Hepatocyte (in vitro differentiated cells): ENCODE data around the gene CTCFL. TPM values are rescaled to one million over a fixed set of nuclear protein-coding genes. Genes with fewer than 3 reads are reported as not detected.
"Not testable (repeated sequence)": the region's sequence is repeated elsewhere in the genome, so short reads cannot be mapped to it uniquely, and the experiment has no call there.

Experiments
- DNase-seq: peaks from one replicate; pipeline ENCODE4 v3.0.0-alpha.2; 2016; ENCODE audit warnings: low spot score
- H2AFZ ChIP-seq: fragments of 200-600 bp; sonication (generic); 2 replicates; pipeline ENCODE4 v1.6.0; 2016; ENCODE audit warnings: antibody characterized with exemption, mild to moderate bottlenecking
- H3K27ac ChIP-seq: fragments of 200-600 bp; sonication (generic); 2 replicates; pipeline ENCODE4 v1.5.1; 2016; ENCODE audit warnings: mild to moderate bottlenecking
- H3K27me3 ChIP-seq: fragments of 200-600 bp; sonication (generic); 2 replicates; pipeline ENCODE4 v1.6.1; 2016
- H3K36me3 ChIP-seq: fragments of 200-600 bp; sonication (generic); replicated peaks from 2 replicates; pipeline ENCODE4 v1.5.1; 2016; ENCODE audit warnings: low read depth; ENCODE audit not compliant: insufficient read depth
- H3K4me1 ChIP-seq: fragments of 200-600 bp; sonication (generic); 2 replicates; pipeline ENCODE4 v1.5.1; 2016; ENCODE audit warnings: mild to moderate bottlenecking, moderate library complexity; ENCODE audit not compliant: insufficient read depth
- H3K4me2 ChIP-seq: fragments of 200-600 bp; sonication (generic); 2 replicates; pipeline ENCODE4 v1.6.0; 2016
- H3K4me3 ChIP-seq: fragments of 200-600 bp; sonication (generic); 2 replicates; pipeline ENCODE4 v1.5.1; 2016; ENCODE audit warnings: mild to moderate bottlenecking
- H3K79me2 ChIP-seq: fragments of 200-600 bp; sonication (generic); 2 replicates; pipeline ENCODE4 v1.6.0; 2017; ENCODE audit warnings: mild to moderate bottlenecking
- H3K9me2 ChIP-seq: fragments of 200-600 bp; sonication (generic); replicated peaks from 2 replicates; pipeline ENCODE4 v1.6.0; 2017; ENCODE audit warnings: mild to moderate bottlenecking; ENCODE audit not compliant: insufficient read depth
- H3K9me3 ChIP-seq: fragments of 200-600 bp; sonication (generic); 2 replicates; pipeline ENCODE4 v1.5.1; 2016; ENCODE audit warnings: low read depth, mild to moderate bottlenecking
- H4K20me1 ChIP-seq: fragments of 200-600 bp; sonication (generic); 2 replicates; pipeline ENCODE4 v1.6.0; 2016; ENCODE audit warnings: mild to moderate bottlenecking; ENCODE audit not compliant: insufficient read depth, poor library complexity, severe bottlenecking
- CTCF ChIP-seq: fragments of 200-600 bp; sonication (generic); IDR thresholded peaks from 2 replicates; pipeline ENCODE4 v1.5.1; 2016; ENCODE audit warnings: antibody characterized with exemption, mild to moderate bottlenecking; ENCODE audit not compliant: poor library complexity
- EZH2 ChIP-seq: fragments of 200-600 bp; sonication (generic); IDR thresholded peaks from 2 replicates; pipeline ENCODE4 v1.6.1; 2016; ENCODE audit warnings: antibody characterized with exemption, mild to moderate bottlenecking, borderline replicate concordance
- EZH2phosphoT487 ChIP-seq: fragments of 200-600 bp; sonication (generic); IDR thresholded peaks from one replicate; pipeline ENCODE4 v1.6.1; 2018; ENCODE audit warnings: antibody characterized with exemption, mild to moderate bottlenecking, low read depth, moderate library complexity; ENCODE audit not compliant: unreplicated experiment, severe bottlenecking
- WGBS: methylation state at CpG from one replicate; pipeline ENCODE4 v1.1.6; 2016; ENCODE audit warnings: low lambda C conversion rate; ENCODE audit errors: missing lambda C conversion rate; 5-methylcytosine and 5-hydroxymethylcytosine counted together
- polyA plus RNA-seq: library from polyadenylated mRNA; unstranded; fragments of >200 nt; fragmentation: Nextera tagmentation; extraction: Ambion mirVana; gene quantifications from 2 replicates; pipeline ENCODE4 v1.2.1, GENCODE V29; 2016
- total RNA-seq: library from RNA; depleted of rRNA; stranded (reverse); fragments of >200 nt; gene quantifications from 2 replicates; pipeline ENCODE4 v1.2.3, GENCODE V29; 2014

Gene CTCFL
- total and polyA plus RNA-seq, 2 experiments from 2014 or later, result not detected

- H3K9me3 ChIP-seq, result no peaks in the 10 kb centered on the region
- 87% methylated on average over 10 of the region's 10 CpGs for WGBS
- H3K36me3 ChIP-seq, result no peaks in the 10 kb centered on the region
- H3K9me2 ChIP-seq, result no peaks in the 10 kb centered on the region
- H3K79me2 ChIP-seq, result no peaks in the 10 kb centered on the region
- no peak overlapping the region for H3K27ac ChIP-seq
- H3K4me1 ChIP-seq, result no peaks in the 10 kb centered on the region
- H3K27me3 ChIP-seq, result peaks cover 14% of the 10 kb centered on the region
- no peak for TF ChIP-seq CTCF
- no peak for TF ChIP-seq EZH2phosphoT487
- TF ChIP-seq EZH2, result no peak
- no peak overlapping the region for H3K4me3 ChIP-seq
- no peaks in the 10 kb centered on the region for H4K20me1 ChIP-seq
- no peak overlapping the region for H3K4me2 ChIP-seq
- no peak for DNase-seq
- H2AFZ ChIP-seq, result no peak overlapping the region
These were observed 31.8 kb downstream of the CTCFL start for GRCh38 chr20:57493091-57493615.

- WGBS, result 76% methylated on average over 6 of the region's 6 CpGs
- Histone ChIP-seq H3K27me3 (no peaks in the 10 kb centered on the region), H3K4me3 (no peak overlapping the region), H4K20me1 (no peaks in the 10 kb centered on the region), H3K9me2 (no peaks in the 10 kb centered on the region), H3K9me3 (no peaks in the 10 kb centered on the region), H3K27ac (no peak overlapping the region), H3K4me2 (no peak overlapping the region), H3K36me3 (no peaks in the 10 kb centered on the region), H3K4me1 (no peaks in the 10 kb centered on the region), H2AFZ (no peak overlapping the region), H3K79me2 (no peaks in the 10 kb centered on the region)
- no peak for DNase-seq
- TF ChIP-seq CTCF (no peak), EZH2 (no peak), EZH2phosphoT487 (no peak)
These were observed 33.6 kb downstream of the CTCFL start for GRCh38 chr20:57491373-57491772.

GRCh38 chr20:57488277-57488676 is 36.7 kb downstream of the CTCFL start:
- H3K4me1 ChIP-seq, H4K20me1 ChIP-seq, H3K4me2 ChIP-seq, H3K9me2 ChIP-seq, H3K79me2 ChIP-seq, H3K27me3 ChIP-seq, H2AFZ ChIP-seq, DNase-seq, H3K4me3 ChIP-seq, H3K36me3 ChIP-seq, H3K9me3 ChIP-seq, H3K27ac ChIP-seq: not testable (repeated sequence)
- WGBS, result 93% methylated on average over 5 of the region's 5 CpGs

GRCh38 chr20:57485770-57486169 is 39.2 kb downstream of the CTCFL start:
- Histone ChIP-seq H3K4me2 (no peak overlapping the region), H4K20me1 (no peaks in the 10 kb centered on the region), H3K4me1 (no peaks in the 10 kb centered on the region), H3K27me3 (no peaks in the 10 kb centered on the region), H3K9me3 (no peaks in the 10 kb centered on the region), H3K4me3 (no peak overlapping the region), H2AFZ (no peak overlapping the region), H3K9me2 (no peaks in the 10 kb centered on the region), H3K27ac (no peak overlapping the region), H3K36me3 (no peaks in the 10 kb centered on the region), H3K79me2 (no peaks in the 10 kb centered on the region)
- no peak for DNase-seq
- TF ChIP-seq CTCF, result no peak
- TF ChIP-seq EZH2phosphoT487, result no peak
- no peak for TF ChIP-seq EZH2
- 97% methylated on average over 1 of the region's 1 CpG for WGBS
